ENCODE measurements around the gene PRKCZ.

Gene PRKCZ

DNA sequence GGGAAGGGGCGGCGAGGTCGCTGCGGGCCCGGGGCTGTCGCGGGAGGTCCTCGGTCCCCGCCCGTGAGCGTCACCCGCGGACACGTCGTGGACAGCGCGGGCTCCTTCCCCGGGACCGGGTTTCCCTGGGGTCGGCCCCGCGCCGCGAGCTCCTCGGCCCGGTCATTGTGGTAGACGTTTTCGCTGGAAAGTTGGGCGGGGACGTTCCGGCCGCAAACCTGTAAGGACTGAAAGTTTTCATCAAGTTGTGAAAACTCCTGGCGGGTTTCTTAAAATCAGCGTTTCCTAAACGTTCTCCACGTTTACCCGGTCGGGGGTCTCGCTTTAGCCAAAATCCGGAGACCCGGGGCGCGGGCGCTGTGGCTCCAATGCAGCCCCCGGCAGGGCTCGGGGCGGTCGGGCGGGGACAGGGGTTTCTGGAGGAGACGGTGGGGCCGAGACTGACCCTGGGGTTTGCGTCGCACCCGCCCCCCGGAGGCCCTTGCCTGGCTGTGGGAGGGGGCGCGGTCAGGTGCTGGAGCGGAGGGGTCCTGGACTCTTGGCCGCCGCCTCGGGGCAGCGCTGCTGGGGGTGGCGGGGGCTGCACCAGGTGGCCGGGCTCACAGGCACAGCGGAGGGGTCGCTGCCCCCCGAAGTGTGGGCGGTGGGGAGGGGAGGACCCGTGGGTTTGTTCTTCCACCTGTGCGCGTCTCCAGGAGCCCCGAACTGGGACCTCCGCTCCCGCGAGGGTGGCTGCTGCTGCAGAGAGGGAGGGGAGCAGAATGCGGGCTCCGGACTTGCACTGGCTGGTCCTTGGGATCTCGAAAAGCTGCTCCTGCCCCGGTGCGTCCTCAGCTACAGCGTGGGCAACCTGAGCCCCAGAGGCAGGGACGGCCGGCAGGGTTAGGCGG lies 827 bp downstream of the PRKCZ start:
- TF ChIP-seq, protein P1, sequence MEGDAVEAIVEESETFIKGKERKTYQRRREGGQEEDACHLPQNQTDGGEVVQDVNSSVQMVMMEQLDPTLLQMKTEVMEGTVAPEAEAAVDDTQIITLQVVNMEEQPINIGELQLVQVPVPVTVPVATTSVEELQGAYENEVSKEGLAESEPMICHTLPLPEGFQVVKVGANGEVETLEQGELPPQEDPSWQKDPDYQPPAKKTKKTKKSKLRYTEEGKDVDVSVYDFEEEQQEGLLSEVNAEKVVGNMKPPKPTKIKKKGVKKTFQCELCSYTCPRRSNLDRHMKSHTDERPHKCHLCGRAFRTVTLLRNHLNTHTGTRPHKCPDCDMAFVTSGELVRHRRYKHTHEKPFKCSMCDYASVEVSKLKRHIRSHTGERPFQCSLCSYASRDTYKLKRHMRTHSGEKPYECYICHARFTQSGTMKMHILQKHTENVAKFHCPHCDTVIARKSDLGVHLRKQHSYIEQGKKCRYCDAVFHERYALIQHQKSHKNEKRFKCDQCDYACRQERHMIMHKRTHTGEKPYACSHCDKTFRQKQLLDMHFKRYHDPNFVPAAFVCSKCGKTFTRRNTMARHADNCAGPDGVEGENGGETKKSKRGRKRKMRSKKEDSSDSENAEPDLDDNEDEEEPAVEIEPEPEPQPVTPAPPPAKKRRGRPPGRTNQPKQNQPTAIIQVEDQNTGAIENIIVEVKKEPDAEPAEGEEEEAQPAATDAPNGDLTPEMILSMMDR (IDR thresholded peaks at IDR 0.05; ENCODE audit: low read depth, low read length, missing control alignments), result no peak
- no peak overlapping the region for H3K4me3 ChIP-seq (replicated peaks; ENCODE audit: low read depth, low read length)
- no peak for DNase-seq (ENCODE audit: extremely low read depth, low read depth)

DNA sequence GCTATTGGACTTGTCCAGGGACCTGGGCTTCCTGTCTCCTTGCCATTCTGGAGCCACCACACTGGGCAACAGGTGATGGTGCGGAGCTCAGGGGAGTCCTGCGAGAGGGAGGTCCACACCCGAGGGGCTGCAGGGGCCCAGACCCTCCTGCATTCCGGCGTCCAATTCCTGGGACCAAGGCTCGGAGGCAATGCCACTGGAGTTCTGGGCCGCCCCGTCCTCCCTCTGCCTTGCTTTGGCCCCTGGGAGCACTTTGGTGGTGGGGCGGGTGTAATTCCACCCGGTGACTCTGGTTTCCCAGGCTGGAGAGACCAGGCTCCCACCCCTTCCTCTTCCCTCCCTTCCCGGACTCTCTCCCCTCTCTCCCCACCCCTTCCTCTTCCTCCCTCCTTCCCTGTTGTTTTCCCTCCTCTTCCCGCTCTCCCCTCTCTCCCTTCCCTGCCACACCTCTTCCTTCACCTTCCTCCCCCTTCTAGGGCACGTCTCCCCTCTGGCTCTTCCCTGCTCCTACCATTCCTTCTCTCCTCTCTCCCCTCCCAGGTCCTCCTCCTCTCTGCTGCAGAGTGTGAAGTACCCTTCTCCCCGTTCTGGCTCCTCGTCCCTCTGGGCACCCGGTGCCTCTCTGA lies 2.0 kb downstream of the PRKCZ start:
- TF ChIP-seq, protein P1 (IDR thresholded peaks at IDR 0.05; ENCODE audit: low read depth, low read length, missing control alignments), result no peak
- DNase-seq (ENCODE audit: extremely low read depth, low read depth), result no peak
- H3K4me3 ChIP-seq (replicated peaks; ENCODE audit: low read depth, low read length), result no peak overlapping the region

DNA sequence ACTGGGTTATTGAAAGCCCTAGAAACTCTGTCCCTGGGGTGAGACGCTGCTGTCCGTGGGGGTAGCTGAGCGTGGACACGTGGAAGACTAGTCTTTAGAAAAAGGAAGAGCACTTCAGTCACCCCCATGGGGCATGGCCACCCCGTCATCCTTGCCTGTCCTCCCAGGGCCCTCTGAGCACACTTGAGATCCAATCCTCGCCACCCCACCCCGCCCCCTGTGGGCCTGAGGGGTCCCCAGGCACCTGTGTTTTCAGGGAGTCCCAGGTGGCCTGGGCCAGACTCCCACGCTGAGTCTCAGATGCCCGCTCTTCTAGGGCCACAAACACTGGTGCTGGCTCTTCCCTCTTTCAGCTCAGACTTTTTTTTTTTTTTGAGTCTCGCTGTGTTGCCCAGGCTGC lies 2.5 kb downstream of the PRKCZ start:
- DNase-seq (ENCODE audit: extremely low read depth, low read depth), result no peak
- no peak overlapping the region for H3K4me3 ChIP-seq (replicated peaks; ENCODE audit: low read depth, low read length)
- TF ChIP-seq, protein P1 (IDR thresholded peaks at IDR 0.05; ENCODE audit: low read depth, low read length, missing control alignments), result no peak

DNA sequence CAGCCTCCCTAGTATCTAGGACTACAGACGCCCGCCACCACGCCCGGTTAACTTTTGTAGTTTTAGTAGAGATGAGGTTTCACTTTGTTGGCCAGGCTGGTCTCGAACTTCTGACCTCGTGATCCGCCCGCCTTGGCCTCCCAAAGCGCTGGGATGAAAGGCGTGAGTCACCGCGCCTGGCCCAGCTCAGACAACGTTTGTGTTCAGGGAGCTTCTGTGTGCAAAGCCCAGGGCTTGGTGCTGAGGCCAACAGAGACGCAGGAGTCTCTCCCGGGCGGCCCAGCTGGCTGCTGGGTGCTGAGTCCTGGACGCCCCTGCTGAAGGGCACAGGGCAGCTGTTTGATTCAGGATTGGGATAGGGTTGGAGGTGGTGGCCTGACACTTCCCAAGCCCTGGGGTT lies 3.0 kb downstream of the PRKCZ start:
- H3K4me3 ChIP-seq (replicated peaks; ENCODE audit: low read depth, low read length), result no peak overlapping the region
- no peak for DNase-seq (ENCODE audit: extremely low read depth, low read depth)

DNA sequence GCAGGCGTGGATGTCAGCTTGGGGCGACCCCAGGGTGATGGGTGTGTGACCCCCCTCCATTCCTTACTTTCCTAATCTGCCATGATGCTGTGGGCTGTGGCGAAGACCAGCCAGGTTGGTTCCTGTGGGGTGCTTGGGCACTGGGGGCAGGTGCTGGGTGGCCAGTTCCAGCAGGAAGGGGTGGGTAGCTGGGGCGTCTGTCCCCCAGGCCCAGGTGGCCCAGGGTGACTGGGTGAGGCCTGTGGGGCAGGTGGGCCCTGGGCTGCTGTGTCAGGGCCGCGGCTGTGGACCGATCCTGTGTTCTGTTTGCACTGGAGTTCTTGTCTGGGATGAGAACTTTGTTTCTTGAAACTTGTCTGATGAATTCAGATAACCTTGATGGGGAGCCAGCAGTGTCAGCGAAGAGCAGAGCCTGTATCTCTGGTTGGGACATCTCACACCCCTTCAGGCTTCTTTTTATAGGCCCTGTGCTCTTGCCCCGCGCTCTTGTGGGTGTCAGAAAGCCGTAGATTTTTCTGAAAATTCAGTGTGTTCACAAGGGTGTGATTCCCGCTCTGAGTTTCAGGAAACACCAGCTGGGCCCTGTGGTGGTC lies 3.7 kb downstream of the PRKCZ start:
- no peak overlapping the region for H3K4me3 ChIP-seq (replicated peaks; ENCODE audit: low read depth, low read length)
- DNase-seq (ENCODE audit: extremely low read depth, low read depth), result no peak
- TF ChIP-seq, protein P1 (IDR thresholded peaks at IDR 0.05; ENCODE audit: low read depth, low read length, missing control alignments), result no peak

More for the DNA sequence above, 3.0 kb downstream of the PRKCZ start:
- TF ChIP-seq, protein P1 (IDR thresholded peaks at IDR 0.05; ENCODE audit: low read depth, low read length, missing control alignments), result no peak

DNA sequence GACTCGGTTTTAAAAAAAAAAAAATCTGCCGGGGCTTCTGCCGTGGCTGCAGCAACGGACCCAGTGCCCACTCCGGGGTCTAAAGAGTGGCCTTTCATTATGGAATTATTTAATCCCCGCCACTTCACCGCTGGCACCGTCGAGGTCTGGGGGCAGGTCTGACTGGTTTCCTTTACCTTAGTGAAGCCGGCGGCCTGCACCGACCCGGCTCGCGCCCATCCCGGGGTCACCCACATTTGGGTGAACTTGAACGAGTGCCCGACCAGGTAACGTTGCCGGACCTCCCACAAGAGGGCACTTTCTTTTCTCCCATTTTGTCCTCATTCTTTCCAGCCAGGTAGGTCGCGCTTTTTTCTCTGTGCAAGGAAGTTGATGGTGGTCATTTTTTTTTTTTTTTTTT lies 4.3 kb downstream of the PRKCZ start:
- TF ChIP-seq, protein P1 (IDR thresholded peaks at IDR 0.05; ENCODE audit: low read depth, low read length, missing control alignments), result no peak
- no peak overlapping the region for H3K4me3 ChIP-seq (replicated peaks; ENCODE audit: low read depth, low read length)
- DNase-seq (ENCODE audit: extremely low read depth, low read depth), result no peak
